Measurements from ENCODE around the gene RARB.

RARB gene

GRCh38 chr3:25589104-25589782 lies 161.2 kb downstream of the RARB start:
- no peak for TF ChIP-seq ZFP3 (CRISPR knock-in tag; IDR thresholded peaks at IDR 0.05)
- TF ChIP-seq PATZ1 (CRISPR knock-in tag; IDR thresholded peaks at IDR 0.05; ENCODE audit: borderline replicate concordance): no peak
- TF ChIP-seq, protein P1, sequence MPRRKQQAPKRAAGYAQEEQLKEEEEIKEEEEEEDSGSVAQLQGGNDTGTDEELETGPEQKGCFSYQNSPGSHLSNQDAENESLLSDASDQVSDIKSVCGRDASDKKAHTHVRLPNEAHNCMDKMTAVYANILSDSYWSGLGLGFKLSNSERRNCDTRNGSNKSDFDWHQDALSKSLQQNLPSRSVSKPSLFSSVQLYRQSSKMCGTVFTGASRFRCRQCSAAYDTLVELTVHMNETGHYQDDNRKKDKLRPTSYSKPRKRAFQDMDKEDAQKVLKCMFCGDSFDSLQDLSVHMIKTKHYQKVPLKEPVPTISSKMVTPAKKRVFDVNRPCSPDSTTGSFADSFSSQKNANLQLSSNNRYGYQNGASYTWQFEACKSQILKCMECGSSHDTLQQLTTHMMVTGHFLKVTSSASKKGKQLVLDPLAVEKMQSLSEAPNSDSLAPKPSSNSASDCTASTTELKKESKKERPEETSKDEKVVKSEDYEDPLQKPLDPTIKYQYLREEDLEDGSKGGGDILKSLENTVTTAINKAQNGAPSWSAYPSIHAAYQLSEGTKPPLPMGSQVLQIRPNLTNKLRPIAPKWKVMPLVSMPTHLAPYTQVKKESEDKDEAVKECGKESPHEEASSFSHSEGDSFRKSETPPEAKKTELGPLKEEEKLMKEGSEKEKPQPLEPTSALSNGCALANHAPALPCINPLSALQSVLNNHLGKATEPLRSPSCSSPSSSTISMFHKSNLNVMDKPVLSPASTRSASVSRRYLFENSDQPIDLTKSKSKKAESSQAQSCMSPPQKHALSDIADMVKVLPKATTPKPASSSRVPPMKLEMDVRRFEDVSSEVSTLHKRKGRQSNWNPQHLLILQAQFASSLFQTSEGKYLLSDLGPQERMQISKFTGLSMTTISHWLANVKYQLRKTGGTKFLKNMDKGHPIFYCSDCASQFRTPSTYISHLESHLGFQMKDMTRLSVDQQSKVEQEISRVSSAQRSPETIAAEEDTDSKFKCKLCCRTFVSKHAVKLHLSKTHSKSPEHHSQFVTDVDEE (CRISPR knock-in tag; IDR thresholded peaks at IDR 0.05): no peak
- TF ChIP-seq ESRRG (CRISPR knock-in tag; IDR thresholded peaks at IDR 0.05): no peak
- no peak for TF ChIP-seq BACH2 (CRISPR knock-in tag; IDR thresholded peaks at IDR 0.05; ENCODE audit: borderline replicate concordance)
- no peak for TF ChIP-seq ZC3H10 (CRISPR knock-in tag; IDR thresholded peaks at IDR 0.05)
- TF ChIP-seq RARB (CRISPR knock-in tag; IDR thresholded peaks at IDR 0.05): no peak
- TF ChIP-seq OSR1 (CRISPR knock-in tag; IDR thresholded peaks at IDR 0.05): no peak
- TF ChIP-seq CSDC2 (CRISPR knock-in tag; IDR thresholded peaks at IDR 0.05): no peak
- TF ChIP-seq SNAI2 (CRISPR knock-in tag; IDR thresholded peaks at IDR 0.05): no peak
- no peak for TF ChIP-seq GLIS3 (CRISPR knock-in tag; IDR thresholded peaks at IDR 0.05)
- no peak for TF ChIP-seq TOX (CRISPR knock-in tag; IDR thresholded peaks at IDR 0.05; ENCODE audit: borderline replicate concordance)
- ATAC-seq: no peak

GRCh38 chr3:25589783-25590258 lies 161.8 kb downstream of the RARB start:
- ATAC-seq: no peak

GRCh38 chr3:25592510-25592968 lies 164.5 kb downstream of the RARB start:
- peak; percentile 82 for ATAC-seq
- TF ChIP-seq ZFP3 (CRISPR knock-in tag; IDR thresholded peaks at IDR 0.05): no peak
- no peak for TF ChIP-seq CSRNP3 (CRISPR knock-in tag; IDR thresholded peaks at IDR 0.05)
- TF ChIP-seq ZNF565 (CRISPR knock-in tag; conservative IDR thresholded peaks at IDR 0.05; ENCODE audit: low read depth): no peak
- no peak for TF ChIP-seq ARNTL (CRISPR knock-in tag; IDR thresholded peaks at IDR 0.05; ENCODE audit: borderline replicate concordance, low read depth)
- no peak for TF ChIP-seq GLIS3 (CRISPR knock-in tag; IDR thresholded peaks at IDR 0.05)
- no peak for TF ChIP-seq PPARA (CRISPR knock-in tag; IDR thresholded peaks at IDR 0.05; ENCODE audit: borderline replicate concordance)
- no peak for TF ChIP-seq ISL1 (CRISPR knock-in tag; IDR thresholded peaks at IDR 0.05)
- no peak for TF ChIP-seq TCF4 (CRISPR knock-in tag; IDR thresholded peaks at IDR 0.05; ENCODE audit: borderline replicate concordance)
- TF ChIP-seq RARB (CRISPR knock-in tag; IDR thresholded peaks at IDR 0.05): no peak
- TF ChIP-seq, protein P2, sequence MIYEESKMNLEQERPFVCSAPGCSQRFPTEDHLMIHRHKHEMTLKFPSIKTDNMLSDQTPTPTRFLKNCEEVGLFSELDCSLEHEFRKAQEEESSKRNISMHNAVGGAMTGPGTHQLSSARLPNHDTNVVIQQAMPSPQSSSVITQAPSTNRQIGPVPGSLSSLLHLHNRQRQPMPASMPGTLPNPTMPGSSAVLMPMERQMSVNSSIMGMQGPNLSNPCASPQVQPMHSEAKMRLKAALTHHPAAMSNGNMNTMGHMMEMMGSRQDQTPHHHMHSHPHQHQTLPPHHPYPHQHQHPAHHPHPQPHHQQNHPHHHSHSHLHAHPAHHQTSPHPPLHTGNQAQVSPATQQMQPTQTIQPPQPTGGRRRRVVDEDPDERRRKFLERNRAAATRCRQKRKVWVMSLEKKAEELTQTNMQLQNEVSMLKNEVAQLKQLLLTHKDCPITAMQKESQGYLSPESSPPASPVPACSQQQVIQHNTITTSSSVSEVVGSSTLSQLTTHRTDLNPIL (CRISPR knock-in tag; IDR thresholded peaks at IDR 0.05; ENCODE audit: low read depth): no peak
- no peak for TF ChIP-seq SNAI2 (CRISPR knock-in tag; IDR thresholded peaks at IDR 0.05)
- no peak for TF ChIP-seq CSDC2 (CRISPR knock-in tag; IDR thresholded peaks at IDR 0.05)

More at GRCh38 chr3:25589783-25590258, 161.8 kb downstream of the RARB start:
- TF ChIP-seq PPARA (CRISPR knock-in tag; IDR thresholded peaks at IDR 0.05; ENCODE audit: borderline replicate concordance) (no peak), ZNF565 (CRISPR knock-in tag; conservative IDR thresholded peaks at IDR 0.05; ENCODE audit: low read depth) (no peak), TOX (CRISPR knock-in tag; IDR thresholded peaks at IDR 0.05; ENCODE audit: borderline replicate concordance) (no peak), CSDC2 (CRISPR knock-in tag; IDR thresholded peaks at IDR 0.05) (no peak), SNAI2 (CRISPR knock-in tag; IDR thresholded peaks at IDR 0.05) (no peak), ARNTL (CRISPR knock-in tag; IDR thresholded peaks at IDR 0.05; ENCODE audit: borderline replicate concordance, low read depth) (no peak), ZFP3 (CRISPR knock-in tag; IDR thresholded peaks at IDR 0.05) (no peak), ZFP30 (CRISPR knock-in tag; IDR thresholded peaks at IDR 0.05) (no peak), CSRNP3 (CRISPR knock-in tag; IDR thresholded peaks at IDR 0.05) (no peak), BACH2 (CRISPR knock-in tag; IDR thresholded peaks at IDR 0.05; ENCODE audit: borderline replicate concordance) (no peak), TCF4 (CRISPR knock-in tag; IDR thresholded peaks at IDR 0.05; ENCODE audit: borderline replicate concordance) (no peak)
- TF ChIP-seq, protein P1 (CRISPR knock-in tag; IDR thresholded peaks at IDR 0.05): no peak

All from SK-N-SH treated with all-trans-retinoic acid at 6 μM for 48 hours (cell line).